IgD-negative memory B cell (primary cell): ENCODE measurements around the gene FADS6. TPM values are rescaled to one million over a fixed set of nuclear protein-coding genes. Genes with fewer than 3 reads are reported as not detected.

ENCODE experiments used
- H3K27ac Mint-ChIP-seq, 3 donors: one replicate each; pipeline ENCODE4 v1.8.0; 2020 to 2022; ENCODE audit warnings: mild to moderate bottlenecking in 3 of 3, mixed read lengths in 3 of 3, moderate library complexity in 1 of 3
- H3K27me3 Mint-ChIP-seq: one replicate; pipeline ENCODE4 v1.8.0; 2021; ENCODE audit warnings: mixed read lengths
- H3K36me3 Mint-ChIP-seq: one replicate; pipeline ENCODE4 v1.8.0; 2020; ENCODE audit warnings: mild to moderate bottlenecking, mixed read lengths
- H3K4me1 Mint-ChIP-seq, 3 donors: one replicate each; pipeline ENCODE4 v1.8.0; 2020 to 2022; ENCODE audit warnings: mixed read lengths in 3 of 3, mild to moderate bottlenecking in 1 of 3
- H3K4me3 Mint-ChIP-seq, 4 donors: one replicate each; pipeline ENCODE4 v1.8.0; 2020 to 2022; ENCODE audit warnings: mild to moderate bottlenecking in 4 of 4, mixed read lengths in 4 of 4, moderate library complexity in 3 of 4
- H3K9me3 Mint-ChIP-seq, 3 donors: one replicate each; pipeline ENCODE4 v1.8.0; 2020 to 2021; ENCODE audit warnings: mixed read lengths in 3 of 3, mild to moderate bottlenecking in 1 of 3
- polyA plus RNA-seq: library from polyadenylated mRNA; unstranded; fragments of 300-500 nt; fragmentation: Illumina TruSeq; gene quantifications from one replicate; pipeline ENCODE4 v1.2.3, GENCODE V29; 2021

FADS6 gene
- polyA plus RNA-seq, 1 donor from 2014 or later, result not detected

- Mint-ChIP-seq H3K36me3 (no peaks in the 10 kb centered on the region), H3K27ac (peak overlapping the region in 1 of 3 donors; percentile 37), H3K4me1 (peaks cover 25 to 29% (median 28%) of the 10 kb centered on the region in 3 donors), H3K4me3 (no peak overlapping the region), H3K27me3 (no peaks in the 10 kb centered on the region), H3K9me3 (no peaks in the 10 kb centered on the region)
Observed at GRCh38 chr17:74831444-74832146, 61.8 kb downstream of the FADS6 start.

GRCh38 chr17:74830861-74831260 is 62.6 kb downstream of the FADS6 start:
- no peaks in the 10 kb centered on the region for H3K36me3 Mint-ChIP-seq
- H3K4me1 Mint-ChIP-seq, result peaks cover 25 to 29% (median 25%) of the 10 kb centered on the region in 3 donors
- H3K9me3 Mint-ChIP-seq, result no peaks in the 10 kb centered on the region
- H3K4me3 Mint-ChIP-seq, result no peak overlapping the region
- H3K27ac Mint-ChIP-seq, result no peak overlapping the region
- no peaks in the 10 kb centered on the region for H3K27me3 Mint-ChIP-seq

- Mint-ChIP-seq H3K27me3 (no peaks in the 10 kb centered on the region), H3K9me3 (no peaks in the 10 kb centered on the region), H3K27ac (no peak overlapping the region)
Observed at GRCh38 chr17:74827800-74828199, 65.6 kb downstream of the FADS6 start.

More at GRCh38 chr17:74827800-74828199, 65.6 kb downstream of the FADS6 start:
- H3K36me3 Mint-ChIP-seq, result no peaks in the 10 kb centered on the region
- peaks cover 5 to 8% (median 6%) of the 10 kb centered on the region in 3 donors for H3K4me1 Mint-ChIP-seq
- no peak overlapping the region for H3K4me3 Mint-ChIP-seq

Other genes starting within 250 kb of the FADS6 start
- not detected for gene CD300LF, start 180.7 kb downstream of the FADS6 start, polyA plus RNA-seq
- 76.5 TPM for gene RAB37, start 156.4 kb downstream of the FADS6 start, polyA plus RNA-seq
- gene NHERF1, start 145.0 kb downstream of the FADS6 start, polyA plus RNA-seq, result 177 TPM
- gene NAT9, start 117.3 kb downstream of the FADS6 start, polyA plus RNA-seq, result 24.5 TPM
- not detected for gene GRIN2C, start 33.7 kb downstream of the FADS6 start, polyA plus RNA-seq
- gene FDXR, start 20.6 kb downstream of the FADS6 start, polyA plus RNA-seq, result 5.9 TPM
- not detected for gene USH1G, start 29.6 kb upstream of the FADS6 start, polyA plus RNA-seq
- gene OTOP2, start 30.6 kb upstream of the FADS6 start, polyA plus RNA-seq, result not detected
- not detected for gene OTOP3, start 42.3 kb upstream of the FADS6 start, polyA plus RNA-seq
- 1.2 TPM for gene HID1, start 79.1 kb upstream of the FADS6 start, polyA plus RNA-seq
- gene CDR2L, start 94.0 kb upstream of the FADS6 start, polyA plus RNA-seq, result not detected
- gene MRPL58, start 119.0 kb upstream of the FADS6 start, polyA plus RNA-seq, result 53.9 TPM
- gene ATP5PD, start 153.3 kb upstream of the FADS6 start, polyA plus RNA-seq, result 241 TPM
- gene KCTD2, start 153.6 kb upstream of the FADS6 start, polyA plus RNA-seq, result 5.7 TPM
- gene SLC16A5, start 194.3 kb upstream of the FADS6 start, polyA plus RNA-seq, result 3.0 TPM
- 4.5 TPM for gene ARMC7, start 216.3 kb upstream of the FADS6 start, polyA plus RNA-seq
- gene NT5C, start 238.1 kb upstream of the FADS6 start, polyA plus RNA-seq, result 150 TPM